HTERT RPE-1 (cell line): ENCODE results near the gene OR2A1.
"Not testable (repeated sequence)": the region's sequence is repeated elsewhere in the genome, so short reads cannot be mapped to it uniquely, and the experiment has no call there.

Source experiments
- in situ Hi-C: fragments of 300-500 bp; cut with MboI; formaldehyde crosslinking; loops from 4 replicates; pipeline ENCODE4 v1.14.3; 2020; ENCODE audit warnings: low sequenced_read_pairs

The OR2A1 gene

GRCh38 chr7:144311872-144312469, at the start of gene OR2A1:
TSS of gene OR2A1 (plus strand) at chr7:144312419. CDS start at chr7:144318125, 5,706 bp downstream.
- in situ Hi-C loops = not testable (repeated sequence)

- in situ Hi-C loops = not testable (repeated sequence)
These were observed 47.5 kb upstream of the OR2A1 start, which contains the start of gene OR2A7 for GRCh38 chr7:144264692-144265091. TSS of gene OR2A7 (minus strand) at chr7:144264792. CDS start at chr7:144259628, 5,164 bp downstream.

- in situ Hi-C loops = not testable (repeated sequence)
These were observed 43.0 kb upstream of the OR2A1 start, which contains the start of gene CTAGE8 for GRCh38 chr7:144269188-144269587. TSS of gene CTAGE8 (minus strand) at chr7:144269288. CDS start at chr7:144269250, 38 bp downstream.

- in situ Hi-C loops = not testable (repeated sequence)
These were observed 36.9 kb upstream of the OR2A1 start for GRCh38 chr7:144275281-144275680.

GRCh38 chr7:144280010-144280409, 32.2 kb upstream of the OR2A1 start:
- in situ Hi-C loops = not testable (repeated sequence)

GRCh38 chr7:144281981-144282380, 30.2 kb upstream of the OR2A1 start:
- in situ Hi-C loops = not testable (repeated sequence)

- in situ Hi-C loops = not testable (repeated sequence)
These were observed 29.7 kb upstream of the OR2A1 start for GRCh38 chr7:144282490-144282889.

- in situ Hi-C loops = not testable (repeated sequence)
These were observed 28.5 kb upstream of the OR2A1 start for GRCh38 chr7:144283716-144284115.

- in situ Hi-C loops = not testable (repeated sequence)
These were observed 24.9 kb upstream of the OR2A1 start for GRCh38 chr7:144287171-144287784.

- in situ Hi-C loops = not testable (repeated sequence)
These were observed 20.6 kb upstream of the OR2A1 start for GRCh38 chr7:144291607-144292006.

- in situ Hi-C loops = not testable (repeated sequence)
These were observed 19.6 kb upstream of the OR2A1 start for GRCh38 chr7:144292384-144293161.

- in situ Hi-C loops = not testable (repeated sequence)
These were observed 18.3 kb upstream of the OR2A1 start for GRCh38 chr7:144293794-144294499.

GRCh38 chr7:144302578-144303303, 9.5 kb upstream of the OR2A1 start:
- in situ Hi-C loops = not testable (repeated sequence)

GRCh38 chr7:144303607-144304006, 8.6 kb upstream of the OR2A1 start:
- in situ Hi-C loops = not testable (repeated sequence)

GRCh38 chr7:144305156-144305555, 7.1 kb upstream of the OR2A1 start:
- in situ Hi-C loops = not testable (repeated sequence)

- in situ Hi-C loops = not testable (repeated sequence)
These were observed 2.5 kb upstream of the OR2A1 start for GRCh38 chr7:144309702-144310101.

- in situ Hi-C loops = not testable (repeated sequence)
These were observed 1.0 kb upstream of the OR2A1 start for GRCh38 chr7:144311218-144311617.

GRCh38 chr7:144317537-144317936, 5.3 kb downstream of the OR2A1 start:
- in situ Hi-C loops = not testable (repeated sequence)

GRCh38 chr7:144319547-144319946, 7.3 kb downstream of the OR2A1 start:
- in situ Hi-C loops = not testable (repeated sequence)

GRCh38 chr7:144321677-144322206, 9.5 kb downstream of the OR2A1 start:
- in situ Hi-C loops = not testable (repeated sequence)
